ENCODE results near the gene THSD7A.

The THSD7A gene

GRCh38 chr7:11714676-11715075, 117.3 kb downstream of the THSD7A start:
- H3K27me3 Mint-ChIP-seq (ENCODE audit: low read depth): no peaks in the 10 kb centered on the region
- H3K27ac Mint-ChIP-seq: no peak overlapping the region
- no peaks in the 10 kb centered on the region for H3K9me3 Mint-ChIP-seq
- TF ChIP-seq CTCF (IDR thresholded peaks at IDR 0.05; ENCODE audit: unreplicated experiment in 3 of 3): no peak
- no peaks in the 10 kb centered on the region for H3K36me3 Mint-ChIP-seq (ENCODE audit: low read depth)
- peaks cover 8% of the 10 kb centered on the region for H3K4me1 Mint-ChIP-seq
- H3K4me3 Mint-ChIP-seq: no peak overlapping the region

DNA sequence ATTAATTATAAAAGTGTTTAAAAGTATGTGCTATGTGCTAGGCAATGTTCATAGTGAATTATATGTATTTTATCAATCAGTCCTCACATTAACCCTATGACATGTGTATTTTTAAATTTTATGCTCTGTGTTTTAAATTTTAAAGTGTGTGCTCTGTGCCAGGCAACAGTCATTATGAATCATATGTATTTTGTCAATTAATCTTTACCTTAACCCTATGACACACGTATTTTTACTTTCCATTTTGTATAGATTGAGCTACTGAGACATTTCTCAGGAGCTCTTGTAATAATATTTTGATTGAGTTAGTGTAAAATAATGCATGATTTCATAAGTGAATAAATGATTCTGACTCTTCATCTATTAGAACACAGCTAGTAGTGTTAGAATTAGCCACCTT, 117.8 kb downstream of the THSD7A start:
- no peak overlapping the region for H3K27ac Mint-ChIP-seq
- no peaks in the 10 kb centered on the region for H3K27me3 Mint-ChIP-seq (ENCODE audit: low read depth)
- H3K4me1 Mint-ChIP-seq: peaks cover 8% of the 10 kb centered on the region
- H3K36me3 Mint-ChIP-seq (ENCODE audit: low read depth): no peaks in the 10 kb centered on the region
- no peaks in the 10 kb centered on the region for H3K9me3 Mint-ChIP-seq
- no peak for TF ChIP-seq CTCF (IDR thresholded peaks at IDR 0.05; ENCODE audit: unreplicated experiment in 3 of 3)
- H3K4me3 Mint-ChIP-seq: no peak overlapping the region

DNA sequence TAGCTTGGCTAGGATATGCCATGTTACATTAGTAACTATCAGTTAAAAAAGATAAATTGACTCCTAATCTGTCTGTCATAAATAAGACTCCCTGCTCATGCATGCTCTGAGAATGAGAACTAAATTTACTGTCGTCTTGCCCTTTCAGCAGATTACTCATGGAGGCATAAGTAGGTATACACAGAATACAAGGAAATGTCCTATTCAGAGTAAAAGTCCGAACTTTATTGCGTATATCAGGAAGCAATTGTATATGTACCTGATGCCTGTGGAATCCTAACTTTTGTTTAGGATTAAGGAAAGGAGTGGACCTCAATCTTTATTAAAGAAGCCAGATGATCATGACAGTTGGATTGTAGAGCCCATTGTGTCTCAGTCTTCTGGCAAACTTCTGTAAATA, 118.6 kb downstream of the THSD7A start:
- Mint-ChIP-seq H3K36me3 (ENCODE audit: low read depth) (no peaks in the 10 kb centered on the region), H3K4me3 (no peak overlapping the region), H3K27ac (no peak overlapping the region), H3K4me1 (peaks cover 17% of the 10 kb centered on the region), H3K9me3 (no peaks in the 10 kb centered on the region), H3K27me3 (ENCODE audit: low read depth) (no peaks in the 10 kb centered on the region)
- no peak for TF ChIP-seq CTCF (IDR thresholded peaks at IDR 0.05; ENCODE audit: unreplicated experiment in 3 of 3)

- TF ChIP-seq CTCF (IDR thresholded peaks at IDR 0.05; ENCODE audit: unreplicated experiment in 3 of 3): no peak
- no peak overlapping the region for H3K27ac Mint-ChIP-seq
- H3K9me3 Mint-ChIP-seq: no peaks in the 10 kb centered on the region
- no peaks in the 10 kb centered on the region for H3K36me3 Mint-ChIP-seq (ENCODE audit: low read depth)
- H3K4me1 Mint-ChIP-seq: peaks cover 22% of the 10 kb centered on the region
- no peak overlapping the region for H3K4me3 Mint-ChIP-seq
- no peaks in the 10 kb centered on the region for H3K27me3 Mint-ChIP-seq (ENCODE audit: low read depth)
Observed at GRCh38 chr7:11710377-11710776, 121.6 kb downstream of the THSD7A start.

DNA sequence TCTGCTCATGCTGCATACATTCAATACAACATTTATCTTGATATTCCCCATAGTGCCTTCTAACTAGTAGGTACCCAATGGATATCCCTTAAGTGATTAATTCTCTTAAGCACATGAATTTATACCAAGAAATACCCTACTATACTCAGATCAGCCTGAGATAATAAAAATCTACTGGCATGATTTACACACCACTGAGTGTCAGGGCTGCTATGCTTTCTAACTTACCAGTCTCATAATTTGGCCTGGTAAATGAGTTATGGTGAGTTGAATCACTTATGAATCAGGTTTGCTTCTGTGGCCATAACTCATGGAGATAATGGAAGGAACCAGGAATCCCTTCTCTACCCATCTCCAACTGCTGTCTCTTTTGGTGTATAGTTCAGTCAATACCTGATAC, 122.8 kb downstream of the THSD7A start:
- no peak overlapping the region for H3K4me3 Mint-ChIP-seq
- H3K4me1 Mint-ChIP-seq: peaks cover 22% of the 10 kb centered on the region
- no peaks in the 10 kb centered on the region for H3K9me3 Mint-ChIP-seq
- TF ChIP-seq CTCF (IDR thresholded peaks at IDR 0.05; ENCODE audit: unreplicated experiment in 3 of 3): no peak
- peak overlapping the region in 1 of 3 experiments; percentile 13 for H3K27ac Mint-ChIP-seq
- H3K27me3 Mint-ChIP-seq (ENCODE audit: low read depth): no peaks in the 10 kb centered on the region
- no peaks in the 10 kb centered on the region for H3K36me3 Mint-ChIP-seq (ENCODE audit: low read depth)

GRCh38 chr7:11707606-11708193, 124.3 kb downstream of the THSD7A start:
- Mint-ChIP-seq H3K27me3 (ENCODE audit: low read depth) (no peaks in the 10 kb centered on the region), H3K9me3 (no peaks in the 10 kb centered on the region), H3K4me3 (no peak overlapping the region), H3K4me1 (peaks cover 14% of the 10 kb centered on the region), H3K36me3 (ENCODE audit: low read depth) (no peaks in the 10 kb centered on the region), H3K27ac (peak overlapping the region in 2 of 3 experiments; percentile 34 to 61)
- no peak for TF ChIP-seq CTCF (IDR thresholded peaks at IDR 0.05; ENCODE audit: unreplicated experiment in 3 of 3)
